Spleen (tissue), 11 donors: ENCODE measurements around the gene TRIM8. TPM values are rescaled to one million over a fixed set of nuclear protein-coding genes. Genes with fewer than 3 reads are reported as not detected.

Experiments used
- DNase-seq: peaks from one replicate; pipeline ENCODE4 v3.0.0-alpha.2; 2020
- H3K27ac ChIP-seq, 8 donors: fragments of 200-600 bp; sonication (generic) in 7 of 8; 1 replicate in 4 of 8; 2 replicates in 4 of 8; pipeline versions ENCODE4 v1.5.0 to v1.8.0; 2016 to 2021; ENCODE audit warnings: inconsistent platforms in 4 of 8, mild to moderate bottlenecking in 4 of 8, moderate library complexity in 1 of 8
- H3K27me3 ChIP-seq, 7 donors: fragments of 200-600 bp; sonication (generic) in 6 of 7; replicated peaks in 1 of 7; 1 replicate in 4 of 7; 2 replicates in 3 of 7; pipeline versions ENCODE4 v1.5.0 to v1.8.0; 2016 to 2021; ENCODE audit warnings: inconsistent platforms in 3 of 7, mild to moderate bottlenecking in 1 of 7
- H3K36me3 ChIP-seq, 6 donors: fragments of 200-600 bp; sonication (generic) in 5 of 6; 1 replicate in 4 of 6; 2 replicates in 2 of 6; pipeline versions ENCODE4 v1.5.0 to v1.8.0; 2016 to 2021; ENCODE audit warnings: inconsistent platforms in 2 of 6
- H3K4me1 ChIP-seq, 6 donors: fragments of 200-600 bp; sonication (generic) in 5 of 6; 1 replicate in 3 of 6; 2 replicates in 3 of 6; pipeline versions ENCODE4 v1.5.0 to v1.8.0; 2016 to 2021; ENCODE audit warnings: inconsistent platforms in 3 of 6
- H3K4me3 ChIP-seq, 8 donors: fragments of 200-600 bp; sonication (generic) in 7 of 8; 1 replicate in 4 of 8; 2 replicates in 4 of 8; pipeline versions ENCODE4 v1.5.0 to v1.8.0; 2016 to 2021; ENCODE audit warnings: inconsistent platforms in 4 of 8, mild to moderate bottlenecking in 4 of 8, moderate library complexity in 2 of 8
- H3K9me3 ChIP-seq, 8 donors: fragments of 200-600 bp; sonication (generic) in 7 of 8; 1 replicate in 4 of 8; 2 replicates in 4 of 8; pipeline versions ENCODE4 v1.5.0 to v1.8.0; 2016 to 2021; ENCODE audit warnings: inconsistent platforms in 4 of 8
- CTCF ChIP-seq, 11 experiments: fragments of 200-600 bp in 7 of 11; fragments of 450-650 bp in 4 of 11; sonication (generic) in 4 of 11; IDR thresholded peaks in 8 of 11; conservative IDR thresholded peaks in 3 of 11; 1 replicate in 7 of 11; 2 replicates in 4 of 11; pipeline versions ENCODE4 v1.4.0 to v1.8.0; 2016 to 2021; ENCODE audit warnings: antibody characterized with exemption in 11 of 11, inconsistent platforms in 4 of 11, mild to moderate bottlenecking in 1 of 11
- POLR2A ChIP-seq, 3 donors: fragments of 450-650 bp; IDR thresholded peaks; one replicate each; pipeline ENCODE4 v1.5.1; 2017; ENCODE audit warnings: antibody characterized with exemption in 3 of 3, mild to moderate bottlenecking in 1 of 3
- POLR2AphosphoS5 ChIP-seq, 3 donors: sonication (generic); formaldehyde crosslinking; IDR thresholded peaks; one replicate each; pipeline ENCODE4 v1.5.1; 2017; ENCODE audit warnings: antibody characterized with exemption in 3 of 3
- WGBS, 5 donors: extraction: QIAGEN DNeasy Blood & Tissue Kit in 3 of 5; methylation state at CpG; one replicate each; pipeline versions ENCODE4 v1.1.5 to v1.1.7; 2013 to 2018; 5-methylcytosine and 5-hydroxymethylcytosine counted together
- intact Hi-C: fragments of 100-400 bp; cut with DNase I; formaldehyde crosslinking; loops from one replicate; pipeline ENCODE4 v1.15.0; 2023; ENCODE audit warnings: low total_unique reads
- polyA plus RNA-seq, 3 donors: library from polyadenylated mRNA; stranded (reverse); fragments of 200-250 nt; gene quantifications; one replicate each; pipeline ENCODE4 v1.2.1, GENCODE V29; 2013
- total RNA-seq, 7 donors: library from RNA; depleted of rRNA in 3 of 7; stranded (reverse); fragments of >200 nt in 3 of 7; fragmentation: NEBNext Ultra II Directional in 4 of 7; extraction: Animal tissue kit (Norgen Biotek cat#: 25700) in 4 of 7; gene quantifications; one replicate each; pipeline versions ENCODE4 v1.1.0 to v1.2.1, GENCODE V29; 2016 to 2021
- donor health status: healthy with polysubstance abuse.
- donor health status: DM: no; HTN: no; CAD: no; lungs with moderate emphysema.
- donor health status: DM: no; HTN: no; CAD: no.
- donor health status: Bipolar disorder and iron deficiency.
- donor health status: healthy.
- donor health status: DM: no; HTN: no; CAD: no.
- donor health status: DM: yes; HTN: yes; CAD: no.

TRIM8 gene
- total and polyA plus RNA-seq, 10 donors: 23.5 to 116 (median 87.8) TPM

DNA sequence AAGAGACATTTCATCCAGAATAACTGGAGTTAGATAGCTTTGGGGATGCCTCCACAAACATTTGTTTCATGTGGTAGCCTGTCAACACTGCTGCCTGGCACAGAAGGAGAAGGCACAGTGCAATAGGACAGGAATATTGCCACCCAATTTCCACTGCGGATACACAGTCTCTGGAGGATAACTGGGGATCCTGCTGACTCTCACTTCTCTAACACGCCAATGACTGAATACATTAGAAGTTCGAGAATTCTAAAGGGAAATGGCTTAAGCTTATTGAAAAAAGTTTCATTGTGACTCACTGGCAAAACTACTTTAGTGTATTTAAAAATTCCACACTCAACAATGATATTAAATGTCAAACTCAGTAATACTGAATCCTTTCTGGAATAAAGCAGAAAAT lies 57.0 kb downstream of the TRIM8 start:
- H3K4me3 ChIP-seq: no peak overlapping the region
- peaks cover 0 to 34% (median 18%) of the 10 kb centered on the region in 6 donors for H3K36me3 ChIP-seq
- DNase-seq: no peak
- peaks cover 0 to 15% (median 3%) of the 10 kb centered on the region in 6 donors for H3K4me1 ChIP-seq
- H3K27ac ChIP-seq: no peak overlapping the region
- intact Hi-C loops: no loop called here
- no peaks in the 10 kb centered on the region for H3K9me3 ChIP-seq
- 60 to 84% (median 71%) methylated on average over 3 of the region's 3 CpGs for WGBS, 5 donors
- no peaks in the 10 kb centered on the region for H3K27me3 ChIP-seq
- TF ChIP-seq POLR2A (IDR thresholded peaks at IDR 0.05) (no peak), POLR2AphosphoS5 (IDR thresholded peaks at IDR 0.05) (no peak)

GRCh38 chr10:102701796-102702195 lies 57.5 kb downstream of the TRIM8 start:
- intact Hi-C loops: no loop called here
- Histone ChIP-seq H3K4me1 (peaks cover 0 to 16% (median 3%) of the 10 kb centered on the region in 6 donors), H3K4me3 (no peak overlapping the region), H3K9me3 (no peaks in the 10 kb centered on the region), H3K27me3 (no peaks in the 10 kb centered on the region), H3K36me3 (peaks cover 0 to 29% (median 18%) of the 10 kb centered on the region in 6 donors), H3K27ac (no peak overlapping the region)
- TF ChIP-seq POLR2A (IDR thresholded peaks at IDR 0.05) (no peak), CTCF (IDR thresholded peaks at IDR 0.05 in 8 of 11, conservative IDR thresholded peaks at IDR 0.05 in 3 of 11) (no peak), POLR2AphosphoS5 (IDR thresholded peaks at IDR 0.05) (no peak)
- 95 to 99% (median 97%) methylated on average over 3 of the region's 3 CpGs for WGBS, 5 donors
- DNase-seq: no peak

DNA sequence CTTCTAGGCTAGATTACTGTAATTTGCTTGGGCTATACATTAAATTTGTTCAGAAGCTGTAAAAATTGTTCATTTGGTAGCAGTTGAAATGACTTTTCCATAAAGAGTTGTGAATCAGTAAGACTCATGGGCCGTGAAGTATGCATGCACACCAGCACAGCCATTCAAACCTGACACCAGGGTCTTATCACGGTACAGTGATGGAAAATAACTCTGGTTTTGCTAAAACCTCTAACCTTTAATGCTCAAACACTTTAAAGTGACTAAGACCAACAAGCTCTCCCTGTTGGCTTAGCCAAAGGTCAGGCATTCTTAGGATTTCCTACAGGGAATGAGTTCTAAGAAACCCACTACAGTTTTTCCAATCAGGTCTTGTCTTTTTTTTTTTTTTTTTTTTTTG lies 58.5 kb downstream of the TRIM8 start:
- peaks cover 0 to 19% (median 14%) of the 10 kb centered on the region in 6 donors for H3K36me3 ChIP-seq
- no peak overlapping the region for H3K27ac ChIP-seq
- intact Hi-C loops: no loop called here
- TF ChIP-seq POLR2A (IDR thresholded peaks at IDR 0.05): no peak
- TF ChIP-seq POLR2AphosphoS5 (IDR thresholded peaks at IDR 0.05): no peak
- H3K4me1 ChIP-seq: peaks cover 0 to 24% (median 5%) of the 10 kb centered on the region in 6 donors
- no peaks in the 10 kb centered on the region for H3K27me3 ChIP-seq
- DNase-seq: no peak
- WGBS, 5 donors: 72 to 86% (median 82%) methylated on average over 2 of the region's 2 CpGs
- H3K9me3 ChIP-seq: no peaks in the 10 kb centered on the region
- no peak overlapping the region for H3K4me3 ChIP-seq

GRCh38 chr10:102704915-102705314 lies 60.6 kb downstream of the TRIM8 start:
- WGBS, 5 donors: 85 to 90% (median 88%) methylated on average over 6 of the region's 6 CpGs
- H3K27me3 ChIP-seq: no peaks in the 10 kb centered on the region
- peaks cover 0 to 4% (median 0%) of the 10 kb centered on the region in 6 donors for H3K36me3 ChIP-seq
- no peak for TF ChIP-seq POLR2A (IDR thresholded peaks at IDR 0.05)
- intact Hi-C loops: no loop called here
- no peaks in the 10 kb centered on the region for H3K9me3 ChIP-seq
- DNase-seq: no peak
- H3K27ac ChIP-seq: no peak overlapping the region
- no peak overlapping the region for H3K4me3 ChIP-seq
- H3K4me1 ChIP-seq: peaks cover 0 to 34% (median 5%) of the 10 kb centered on the region in 6 donors

GRCh38 chr10:102705531-102705930 lies 61.3 kb downstream of the TRIM8 start:
- TF ChIP-seq POLR2A (IDR thresholded peaks at IDR 0.05) (no peak), CTCF (IDR thresholded peaks at IDR 0.05 in 8 of 11, conservative IDR thresholded peaks at IDR 0.05 in 3 of 11) (no peak), POLR2AphosphoS5 (IDR thresholded peaks at IDR 0.05) (no peak)
- Histone ChIP-seq H3K4me3 (no peak overlapping the region), H3K27me3 (no peaks in the 10 kb centered on the region), H3K4me1 (peaks cover 0 to 40% (median 5%) of the 10 kb centered on the region in 6 donors), H3K36me3 (peaks cover 0 to 4% (median 0%) of the 10 kb centered on the region in 6 donors), H3K27ac (no peak overlapping the region), H3K9me3 (no peaks in the 10 kb centered on the region)
- WGBS, 5 donors: 54 to 74% (median 62%) methylated on average over 2 of the region's 2 CpGs
- intact Hi-C loops: no loop called here
- DNase-seq: no peak

Other genes with a start within 250 kb of the TRIM8 start
- 100 to 1,000 TPM in 3 of 7 donors, 10 to 100 TPM in 4; 51.6 to 161 (median 75.2) TPM for gene NFKB2, start 248.8 kb upstream of the TRIM8 start, total RNA-seq
- 10 to 100 TPM; 34.7 to 55.2 (median 51.9) TPM for gene NFKB2, start 248.8 kb upstream of the TRIM8 start, polyA plus RNA-seq
- gene PSD, start 225.7 kb upstream of the TRIM8 start, total RNA-seq: 1 to 10 TPM in 6 of 7 donors, under 1 TPM in 1; 0.59 to 2.5 (median 1.3) TPM
- gene PSD, start 225.7 kb upstream of the TRIM8 start, polyA plus RNA-seq: 1 to 10 TPM in 2 of 3 donors, under 1 TPM in 1; 0.65 to 1.1 (median 1.0) TPM
- 10 to 100 TPM; 16.7 to 27.9 (median 22.8) TPM for gene FBXL15, start 223.6 kb upstream of the TRIM8 start, total RNA-seq
- gene FBXL15, start 223.6 kb upstream of the TRIM8 start, polyA plus RNA-seq: 10 to 100 TPM; 17.6 to 28.7 (median 23.6) TPM
- 10 to 100 TPM; 35.3 to 48.4 (median 43.0) TPM for gene CUEDC2, start 211.9 kb upstream of the TRIM8 start, total RNA-seq
- 10 to 100 TPM; 48.5 to 59.1 (median 58.7) TPM for gene CUEDC2, start 211.9 kb upstream of the TRIM8 start, polyA plus RNA-seq
- under 1 TPM in 4 of 7 donors, not detected in 3; 0.33 to 0.77 (median 0.47) TPM for gene C10orf95, start 192.9 kb upstream of the TRIM8 start, total RNA-seq
- gene C10orf95, start 192.9 kb upstream of the TRIM8 start, polyA plus RNA-seq: under 1 TPM; 0.06 to 0.33 (median 0.18) TPM
- gene ACTR1A, start 141.8 kb upstream of the TRIM8 start, total RNA-seq: 10 to 100 TPM; 64.0 to 90.8 (median 76.7) TPM
- gene ACTR1A, start 141.8 kb upstream of the TRIM8 start, polyA plus RNA-seq: 10 to 100 TPM; 25.5 to 54.3 (median 34.7) TPM
- gene SUFU, start 140.5 kb upstream of the TRIM8 start, total RNA-seq: 10 to 100 TPM; 11.4 to 21.9 (median 15.1) TPM
- 1 to 10 TPM; 2.0 to 6.3 (median 2.8) TPM for gene SUFU, start 140.5 kb upstream of the TRIM8 start, polyA plus RNA-seq
- gene ARL3, start 69.9 kb downstream of the TRIM8 start, total RNA-seq: 1 to 10 TPM; 2.2 to 5.1 (median 4.2) TPM
- gene ARL3, start 69.9 kb downstream of the TRIM8 start, polyA plus RNA-seq: 1 to 10 TPM; 2.6 to 4.1 (median 3.2) TPM
- 10 to 100 TPM in 5 of 7 donors, 1 to 10 TPM in 2; 5.5 to 12.8 (median 10.5) TPM for gene SFXN2, start 70.2 kb downstream of the TRIM8 start, total RNA-seq
- gene SFXN2, start 70.2 kb downstream of the TRIM8 start, polyA plus RNA-seq: 1 to 10 TPM; 3.0 to 6.0 (median 5.4) TPM
- gene WBP1L, start 99.5 kb downstream of the TRIM8 start, total RNA-seq: 100 to 1,000 TPM in 2 of 7 donors, 10 to 100 TPM in 5; 38.6 to 149 (median 55.4) TPM
- gene WBP1L, start 99.5 kb downstream of the TRIM8 start, polyA plus RNA-seq: 10 to 100 TPM; 15.9 to 24.1 (median 16.1) TPM
- 1 to 10 TPM in 1 of 7 donors, not detected in 6; 1.0 TPM for gene CYP17A1, start 192.9 kb downstream of the TRIM8 start, total RNA-seq
- under 1 TPM in 2 of 3 donors, not detected in 1; 0.20 to 0.30 TPM for gene CYP17A1, start 192.9 kb downstream of the TRIM8 start, polyA plus RNA-seq
- 10 to 100 TPM; 18.8 to 32.7 (median 27.2) TPM for gene BORCS7, start 209.8 kb downstream of the TRIM8 start, total RNA-seq
- 10 to 100 TPM; 20.6 to 44.8 (median 28.0) TPM for gene BORCS7, start 209.8 kb downstream of the TRIM8 start, polyA plus RNA-seq
- 10 to 100 TPM in 4 of 7 donors, 1 to 10 TPM in 3; 4.3 to 19.0 (median 10.4) TPM for gene AS3MT, start 225.0 kb downstream of the TRIM8 start, total RNA-seq
- gene AS3MT, start 225.0 kb downstream of the TRIM8 start, polyA plus RNA-seq: 10 to 100 TPM in 1 of 3 donors, 1 to 10 TPM in 2; 6.3 to 16.6 (median 8.7) TPM